Body of pancreas (tissue), 4 donors: ENCODE data around the gene LAMP1.

Source experiments
- POLR2A ChIP-seq, 3 donors: fragments of 450-650 bp; IDR thresholded peaks; one replicate each; pipeline ENCODE4 v1.6.1; 2016; ENCODE audit warnings: antibody characterized with exemption in 3 of 3, mild to moderate bottlenecking in 2 of 3
- TF ChIP-seq, protein P1 (sequence below), 7 experiments: fragments of 450-650 bp in 4 of 7; fragments of 200-600 bp in 3 of 7; sonication (generic) in 3 of 7; IDR thresholded peaks; one replicate each; pipeline ENCODE4 v1.5.1; 2016 to 2019; ENCODE audit warnings: antibody characterized with exemption in 7 of 7

DNA sequence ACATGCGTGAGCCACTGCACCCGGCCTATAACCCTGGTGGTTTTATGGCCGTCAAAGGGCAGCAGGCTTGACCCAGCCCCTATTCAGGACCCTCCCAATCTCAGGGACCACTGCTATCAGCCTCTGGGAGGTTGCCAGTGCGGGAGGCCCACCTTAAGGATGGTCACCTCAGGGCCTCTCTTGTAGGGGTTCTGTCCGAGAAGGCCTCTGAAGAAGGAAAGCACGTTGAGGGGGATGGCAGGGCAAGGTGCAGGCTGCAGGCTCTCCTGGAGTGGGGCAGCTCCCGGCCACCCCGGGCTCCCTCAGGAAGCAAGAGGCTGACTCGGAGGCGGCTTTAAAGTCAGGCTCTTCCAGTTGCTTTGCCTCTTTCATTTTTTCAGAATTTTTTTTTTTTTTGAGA lies 72.8 kb downstream of the LAMP1 start:
- TF ChIP-seq POLR2A (IDR thresholded peaks at IDR 0.05), result no peak
- TF ChIP-seq, protein P1, sequence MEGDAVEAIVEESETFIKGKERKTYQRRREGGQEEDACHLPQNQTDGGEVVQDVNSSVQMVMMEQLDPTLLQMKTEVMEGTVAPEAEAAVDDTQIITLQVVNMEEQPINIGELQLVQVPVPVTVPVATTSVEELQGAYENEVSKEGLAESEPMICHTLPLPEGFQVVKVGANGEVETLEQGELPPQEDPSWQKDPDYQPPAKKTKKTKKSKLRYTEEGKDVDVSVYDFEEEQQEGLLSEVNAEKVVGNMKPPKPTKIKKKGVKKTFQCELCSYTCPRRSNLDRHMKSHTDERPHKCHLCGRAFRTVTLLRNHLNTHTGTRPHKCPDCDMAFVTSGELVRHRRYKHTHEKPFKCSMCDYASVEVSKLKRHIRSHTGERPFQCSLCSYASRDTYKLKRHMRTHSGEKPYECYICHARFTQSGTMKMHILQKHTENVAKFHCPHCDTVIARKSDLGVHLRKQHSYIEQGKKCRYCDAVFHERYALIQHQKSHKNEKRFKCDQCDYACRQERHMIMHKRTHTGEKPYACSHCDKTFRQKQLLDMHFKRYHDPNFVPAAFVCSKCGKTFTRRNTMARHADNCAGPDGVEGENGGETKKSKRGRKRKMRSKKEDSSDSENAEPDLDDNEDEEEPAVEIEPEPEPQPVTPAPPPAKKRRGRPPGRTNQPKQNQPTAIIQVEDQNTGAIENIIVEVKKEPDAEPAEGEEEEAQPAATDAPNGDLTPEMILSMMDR (IDR thresholded peaks at IDR 0.05), result no peak
